GF-D8 (cell line): Measurements from ENCODE around the gene HM13.
"Not testable (repeated sequence)": the region's sequence is repeated elsewhere in the genome, so short reads cannot be mapped to it uniquely, and the experiment has no call there.

ENCODE experiments used
- DNase-seq: peaks from one replicate; lab custom pipeline; 2025; lab: John Stamatoyannopoulos, UW

HM13 gene

GRCh38 chr20:31608251-31608945 is 94.2 kb downstream of the HM13 start:
- DNase-seq, result no peak

DNA sequence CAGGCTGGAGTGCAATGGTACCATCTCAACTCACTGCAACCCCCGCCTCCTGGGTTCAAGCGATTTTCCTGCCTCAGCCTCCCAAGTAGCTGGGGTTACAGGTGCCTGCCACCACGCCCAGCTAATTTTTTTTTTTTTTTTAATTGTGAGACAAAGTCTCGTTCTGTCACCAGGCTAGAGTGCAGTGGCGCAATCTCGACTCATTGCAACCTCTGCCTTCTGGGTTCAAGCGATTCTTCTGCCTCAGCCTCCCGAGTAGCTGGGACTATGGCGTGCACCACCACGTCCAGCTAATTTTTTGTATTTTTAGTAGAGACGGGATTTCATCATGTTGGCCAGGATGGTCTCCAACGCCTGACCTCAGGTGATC is 98.0 kb downstream of the HM13 start:
- DNase-seq, result not testable (repeated sequence)

- no peak for DNase-seq
Measured at GRCh38 chr20:31615416-31615815, 101.2 kb downstream of the HM13 start.

DNA sequence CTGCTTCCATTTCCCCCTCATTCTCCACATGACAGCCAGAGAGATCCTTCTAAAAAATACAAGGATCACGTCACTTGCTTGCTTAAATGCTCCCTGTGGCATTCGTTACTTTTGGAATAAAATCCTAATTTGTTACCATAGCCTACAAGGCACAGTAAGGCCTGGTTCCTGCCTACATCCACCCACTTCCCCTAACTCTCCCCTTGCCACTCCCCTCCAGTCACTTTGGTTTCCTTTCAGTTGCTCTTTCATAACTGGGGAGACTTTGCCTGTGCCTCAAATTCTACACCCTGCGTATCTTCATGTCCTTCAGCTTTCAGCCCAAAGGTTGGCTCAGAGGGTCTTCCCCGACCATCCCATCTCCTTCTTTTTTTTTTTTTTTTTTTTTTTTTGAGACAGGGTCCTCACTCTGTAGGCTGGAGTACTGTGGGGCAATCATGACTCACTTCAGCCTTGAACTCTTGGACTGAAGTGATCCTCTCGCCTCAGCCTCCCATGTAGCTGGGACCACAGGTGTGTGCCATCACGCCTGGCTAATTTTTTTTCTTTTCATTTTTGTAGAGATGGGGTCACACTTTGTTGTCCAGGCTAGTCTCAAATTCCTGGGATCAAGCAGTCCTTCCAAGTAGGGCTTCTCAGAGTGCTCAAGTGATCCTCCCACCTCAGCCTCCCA is 103.3 kb downstream of the HM13 start:
- DNase-seq, result peak; percentile 79
